H1 (cell line): ENCODE results near the gene MCM3AP. TPM values are rescaled to one million over a fixed set of nuclear protein-coding genes. Genes with fewer than 3 reads are reported as not detected.

Source experiments
- CTCF ChIA-PET: fragments of 300-600 bp; sonication (Branson Sonifier 250); formaldehyde crosslinking; loops from one replicate; lab custom pipeline; 2021; ENCODE audit not compliant: partially characterized antibody; lab: Charles Lee
- POLR2A ChIA-PET: fragments of 300-600 bp; sonication (Branson Sonifier 250); formaldehyde crosslinking; loops from one replicate; lab custom pipeline; 2021; ENCODE audit warnings: inconsistent platforms; ENCODE audit not compliant: partially characterized antibody; lab: Charles Lee
- DNase-seq, 2 experiments: peaks; one replicate each; pipeline versions ENCODE4 v3.0.0 to v3.0.0-alpha.2; 2010 to 2022; ENCODE audit warnings: low spot score in 2 of 2, low read depth in 1 of 2, mixed read lengths in 1 of 2
- FAIRE-seq: peaks from 2 replicates; lab custom pipeline; 2011; peaks lifted over from hg19 to GRCh38; lab: Jason Lieb, UNC
- H2AFZ ChIP-seq: 2 replicates; pipeline ENCODE4 v1.8.1; 2012; ENCODE audit warnings: low read length, inconsistent platforms
- H2AK5ac ChIP-seq: 2 replicates; pipeline ENCODE4 v1.6.1; 2013; ENCODE audit warnings: low read depth, low read length
- H2BK120ac ChIP-seq: replicated peaks from 2 replicates; pipeline ENCODE3; 2013; ENCODE audit warnings: low read depth, low read length, inconsistent platforms
- H2BK12ac ChIP-seq: 2 replicates; pipeline ENCODE4 v1.6.1; 2013; ENCODE audit warnings: low read depth, low read length
- H2BK15ac ChIP-seq: 2 replicates; pipeline ENCODE4 v1.6.1; 2013; ENCODE audit warnings: low read length
- H2BK20ac ChIP-seq: 2 replicates; pipeline ENCODE4 v1.6.1; 2013; ENCODE audit warnings: low read length
- H2BK5ac ChIP-seq: 2 replicates; pipeline ENCODE4 v1.6.1; 2013; ENCODE audit warnings: low read depth, low read length
- H3K14ac ChIP-seq: 2 replicates; pipeline ENCODE4 v1.6.1; 2013; ENCODE audit warnings: inconsistent platforms; ENCODE audit not compliant: insufficient read length
- H3K18ac ChIP-seq: 2 replicates; pipeline ENCODE4 v1.6.1; 2013; ENCODE audit warnings: low read length; ENCODE audit errors: extremely low read depth
- H3K23ac ChIP-seq: 2 replicates; pipeline ENCODE4 v1.6.1; 2013; ENCODE audit warnings: inconsistent platforms; ENCODE audit not compliant: insufficient read length
- H3K23me2 ChIP-seq: 2 replicates; pipeline ENCODE4 v1.6.1; 2013; ENCODE audit warnings: low read depth, low read length
- H3K27ac ChIP-seq: 2 replicates; pipeline ENCODE4 v1.6.1; 2011; ENCODE audit warnings: low read depth, low read length, inconsistent platforms
- H3K27me3 ChIP-seq, 4 experiments: replicated peaks in 1 of 4; 1 replicate in 1 of 4; 2 replicates in 3 of 4; pipeline versions ENCODE4 v1.6.1 to v1.8.1; 2011 to 2013; ENCODE audit warnings: low read length in 3 of 4, mild to moderate bottlenecking in 3 of 4, inconsistent platforms in 2 of 4, mixed read lengths in 2 of 4, moderate library complexity in 1 of 4; ENCODE audit not compliant: control insufficient read depth in 3 of 4, insufficient read depth in 3 of 4; ENCODE audit errors: extremely low read depth in 1 of 4
- H3K36me3 ChIP-seq, 4 experiments: 2 replicates each; pipeline versions ENCODE4 v1.6.1 to v1.8.1; 2011 to 2013; ENCODE audit warnings: mild to moderate bottlenecking in 4 of 4, low read length in 3 of 4, moderate library complexity in 2 of 4, control low read depth in 1 of 4, inconsistent platforms in 1 of 4; ENCODE audit not compliant: insufficient read depth in 4 of 4, control insufficient read depth in 2 of 4
- H3K4ac ChIP-seq: replicated peaks from 2 replicates; pipeline ENCODE3; 2013; ENCODE audit warnings: low read length, low read depth, mixed read lengths, inconsistent platforms; ENCODE audit not compliant: insufficient read length
- H3K4me1 ChIP-seq, 4 experiments: replicated peaks in 1 of 4; 1 replicate in 1 of 4; 2 replicates in 3 of 4; pipeline versions ENCODE4 v1.6.1 to v1.8.1; 2011 to 2013; ENCODE audit warnings: low read length in 3 of 4, inconsistent platforms in 2 of 4, mixed read lengths in 1 of 4; ENCODE audit not compliant: insufficient read depth in 4 of 4, control insufficient read depth in 3 of 4
- H3K4me2 ChIP-seq, 2 experiments: 2 replicates each; pipeline versions ENCODE4 v1.6.1 to v1.8.1; 2011 to 2013; ENCODE audit warnings: low read depth in 2 of 2, low read length in 2 of 2, control low read depth in 1 of 2, inconsistent platforms in 1 of 2, mild to moderate bottlenecking in 1 of 2; ENCODE audit not compliant: insufficient read depth in 1 of 2
- H3K4me3 ChIP-seq, 4 experiments: fragments of 200-600, 300-600 bp in 1 of 4; sonication (generic), shearing (Covaris generic), sonication (Bioruptor Twin) in 1 of 4; 2 replicates each; pipeline versions ENCODE4 v1.5.1 to v1.8.1; 2011 to 2016; ENCODE audit warnings: low read length in 4 of 4, low read depth in 3 of 4, control low read depth in 2 of 4, inconsistent platforms in 2 of 4, mild to moderate bottlenecking in 2 of 4, mixed read lengths in 1 of 4, moderate library complexity in 1 of 4; ENCODE audit not compliant: insufficient read depth in 2 of 4; ENCODE audit errors: extremely low read depth in 1 of 4
- H3K56ac ChIP-seq: replicated peaks from 2 replicates; pipeline ENCODE3; 2013; ENCODE audit warnings: low read depth, mild to moderate bottlenecking, mixed read lengths, low read length, inconsistent platforms; ENCODE audit not compliant: insufficient read length
- H3K79me1 ChIP-seq: 2 replicates; pipeline ENCODE4 v1.6.1; 2013; ENCODE audit warnings: low read depth, low read length, control low read depth
- H3K79me2 ChIP-seq, 2 experiments: 2 replicates each; pipeline versions ENCODE4 v1.6.1 to v1.8.1; 2012 to 2013; ENCODE audit warnings: low read length in 2 of 2, mild to moderate bottlenecking in 2 of 2, inconsistent platforms in 1 of 2; ENCODE audit not compliant: insufficient read depth in 2 of 2, control insufficient read depth in 1 of 2
- H3K9ac ChIP-seq, 4 experiments: replicated peaks in 1 of 4; 1 replicate in 1 of 4; 2 replicates in 3 of 4; pipeline versions ENCODE4 v1.6.1 to v1.8.1; 2011 to 2013; ENCODE audit warnings: low read depth in 3 of 4, low read length in 3 of 4, control low read depth in 2 of 4, mild to moderate bottlenecking in 2 of 4, moderate library complexity in 2 of 4, inconsistent platforms in 1 of 4; ENCODE audit errors: extremely low read depth in 1 of 4
- H3K9me3 ChIP-seq, 2 experiments: 2 replicates each; pipeline versions ENCODE4 v1.6.1 to v1.8.1; 2012 to 2013; ENCODE audit warnings: mild to moderate bottlenecking in 2 of 2, moderate library complexity in 2 of 2, control low read depth in 1 of 2, inconsistent platforms in 1 of 2, low read depth in 1 of 2, low read length in 1 of 2, mixed read lengths in 1 of 2; ENCODE audit not compliant: insufficient read depth in 2 of 2
- H4K20me1 ChIP-seq, 2 experiments: replicated peaks in 1 of 2; 2 replicates each; pipeline versions ENCODE3 to v1.8.1; 2011 to 2013; ENCODE audit warnings: inconsistent platforms in 2 of 2, low read length in 2 of 2, mild to moderate bottlenecking in 1 of 2; ENCODE audit not compliant: insufficient read depth in 2 of 2, control insufficient read depth in 1 of 2
- H4K5ac ChIP-seq: 2 replicates; pipeline ENCODE4 v1.6.1; 2013; ENCODE audit warnings: low read length, low read depth, mixed read lengths, inconsistent platforms; ENCODE audit not compliant: insufficient read length
- H4K8ac ChIP-seq: 2 replicates; pipeline ENCODE4 v1.8.0; 2013; ENCODE audit warnings: mild to moderate bottlenecking, moderate library complexity, low read length, inconsistent platforms; ENCODE audit not compliant: insufficient read depth; ENCODE audit errors: extremely low read depth
- H4K91ac ChIP-seq: replicated peaks from 2 replicates; pipeline ENCODE3; 2013; ENCODE audit warnings: low read length, mixed read lengths, inconsistent platforms; ENCODE audit not compliant: insufficient read length
- BCL11A ChIP-seq, 2 experiments: IDR thresholded peaks; one replicate each; pipeline ENCODE4 v1.6.1; 2011; ENCODE audit warnings: low read depth in 2 of 2, low read length in 2 of 2, mild to moderate bottlenecking in 2 of 2
- CHD1 ChIP-seq: IDR thresholded peaks from 2 replicates; pipeline ENCODE4 v1.6.1; 2012; ENCODE audit warnings: low read depth, low read length, improper control_type of control experiment
- FOSL1 ChIP-seq: IDR thresholded peaks from 2 replicates; pipeline ENCODE4 v1.6.1; 2011; ENCODE audit warnings: mild to moderate bottlenecking, low read depth, low read length, moderate library complexity; ENCODE audit not compliant: insufficient read depth
- HDAC6 ChIP-seq: IDR thresholded peaks from one replicate; pipeline ENCODE4 v1.7.1; 2012; ENCODE audit warnings: low read depth, mild to moderate bottlenecking, inconsistent platforms, low read length, moderate library complexity
- POLR2A ChIP-seq, 2 experiments: IDR thresholded peaks; 1 replicate in 1 of 2; 2 replicates in 1 of 2; pipeline ENCODE4 v1.6.1; 2011; ENCODE audit warnings: low read depth in 2 of 2, low read length in 2 of 2, mild to moderate bottlenecking in 2 of 2; ENCODE audit errors: control extremely low read depth in 1 of 2
- RAD21 ChIP-seq, 2 experiments: IDR thresholded peaks in 1 of 2; conservative IDR thresholded peaks in 1 of 2; 2 replicates each; pipeline ENCODE4 v1.6.1; 2011; ENCODE audit warnings: low read depth in 2 of 2, low read length in 2 of 2, improper control_type of control experiment in 1 of 2, inconsistent platforms in 1 of 2, mild to moderate bottlenecking in 1 of 2, moderate library complexity in 1 of 2
- SUZ12 ChIP-seq: fragments of 200-600 bp; sonication (generic); IDR thresholded peaks from 2 replicates; pipeline ENCODE4 v1.6.1; 2012; ENCODE audit warnings: mild to moderate bottlenecking, inconsistent platforms, low read length, moderate library complexity, mixed read lengths
- TAF7 ChIP-seq: optimal IDR thresholded peaks from 2 replicates; pipeline ENCODE3; 2011; ENCODE audit warnings: low read depth, mild to moderate bottlenecking, inconsistent platforms, low read length, moderate library complexity, borderline replicate concordance
- WGBS, 2 experiments: shearing (Covaris generic) in 1 of 2; methylation state at CpG; one replicate each; pipeline versions ENCODE4 v1.1.6 to v1.1.7; 2013 to 2015; ENCODE audit warnings: low lambda C conversion rate in 2 of 2, mixed read lengths in 2 of 2, inconsistent platforms in 1 of 2, low coverage in 1 of 2, missing lambda C conversion rate in 1 of 2; ENCODE audit not compliant: insufficient replicate concordance in 2 of 2, insufficient coverage in 1 of 2, insufficient read length in 1 of 2; ENCODE audit errors: extremely low coverage in 1 of 2, missing lambda C conversion rate in 1 of 2; 5-methylcytosine and 5-hydroxymethylcytosine counted together
- polyA plus RNA-seq, 7 experiments: library from polyadenylated mRNA; depleted of rRNA in 3 of 7; stranded (reverse) in 5 of 7; unstranded in 2 of 7; fragments of >200 nt in 5 of 7; fragments of 200-250 nt in 2 of 7; gene quantifications; 1 replicate in 5 of 7; 2 replicates in 1 of 7; 4 replicates in 1 of 7; pipeline versions ENCODE4 v1.2.1 to v1.2.3, GENCODE V29; 2011 to 2013; ENCODE audit warnings: missing spikeins in 2 of 7, mixed read lengths in 2 of 7
- total RNA-seq: library from RNA; stranded (reverse); fragmentation: NEBNext Ultra II Directional; extraction: Animal tissue kit (Norgen Biotek cat#: 25700); gene quantifications from 2 replicates; pipeline ENCODE4 v1.2.1, GENCODE V29; 2021
- TF ChIP-seq, protein P1 (sequence below), 3 experiments: IDR thresholded peaks; 1 replicate in 2 of 3; 2 replicates in 1 of 3; pipeline versions ENCODE4 v1.5.1 to v1.6.1; 2011; ENCODE audit warnings: low read length in 3 of 3, mild to moderate bottlenecking in 3 of 3, inconsistent platforms in 2 of 3, low read depth in 1 of 3, moderate library complexity in 1 of 3; ENCODE audit not compliant: insufficient read depth in 1 of 3; ENCODE audit errors: control extremely low read depth in 1 of 3

The MCM3AP gene
- total and polyA plus RNA-seq, 2 of the 8 experiments (the other 6 are each of a cell fraction or from before 2014, with no cell fraction given): 37.2 to 119 TPM

- Histone ChIP-seq H2BK5ac (no peak overlapping the region), H2BK120ac (no peak overlapping the region), H3K18ac (no peak overlapping the region), H2BK12ac (no peak overlapping the region), H2AFZ (no peak overlapping the region), H3K27ac (no peak overlapping the region), H3K9ac (no peak overlapping the region), H3K27me3 (no peaks in the 10 kb centered on the region), H3K79me2 (peaks cover 11 to 64% of the 10 kb centered on the region in 2 experiments), H3K56ac (no peak overlapping the region), H3K9me3 (no peaks in the 10 kb centered on the region), H4K20me1 (peaks cover 3 to 18% of the 10 kb centered on the region in 2 experiments), H2BK20ac (no peak overlapping the region), H4K8ac (peak overlapping the region; percentile 90; the same call in 1 of the 2 replicates), H4K91ac (peak overlapping the region; percentile 34), H3K36me3 (peaks cover 2 to 22% (median 13%) of the 10 kb centered on the region in 4 experiments; a peak in 6 of 8 replicates), H3K14ac (no peak overlapping the region), H3K23me2 (peaks cover 14% of the 10 kb centered on the region), H3K4me2 (peak overlapping the region in 1 of 2 experiments; percentile 97; a peak in 1 of 4 replicates), H3K79me1 (peaks cover 17% of the 10 kb centered on the region), H3K4me3 (peak overlapping the region in 1 of 4 experiments; percentile 95; a peak in 2 of 8 replicates), H4K5ac (no peak overlapping the region), H3K4ac (no peak overlapping the region), H2BK15ac (no peak overlapping the region), H3K4me1 (peaks cover 0 to 9% (median 4%) of the 10 kb centered on the region in 4 experiments; a peak in 6 of 7 replicates), H2AK5ac (no peak overlapping the region), H3K23ac (no peak overlapping the region)
- DNase-seq (no peak), FAIRE-seq (no peak)
- 83% methylated on average over 15 of the region's 15 CpGs; no CpG with 5 or more reads in 1 of the 2 experiments for WGBS, 2 experiments
- ChIA-PET CTCF (interaction anchor here (0.7 to 1.7 kb wide), 14 partner anchors 9 to 983 kb away, joined by 3 to 6 read pairs (median 3); partner anchors contain the start of gene MCM3AP), POLR2A (interaction anchor here (0.9 to 1.8 kb wide), 6 partner anchors 15 to 132 kb away, joined by 3 to 5 read pairs (median 5); partner anchors contain the start of genes MCM3AP and YBEY)
- peak; percentile 2 to 18; a peak in 1 of 4 replicates for TF ChIP-seq RAD21 (IDR thresholded peaks at IDR 0.05 in 1 of 2, conservative IDR thresholded peaks at IDR 0.05 in 1 of 2; ENCODE audit: low read depth in 2 of 2, low read length in 2 of 2)
- no peak for TF ChIP-seq POLR2A (IDR thresholded peaks at IDR 0.05; ENCODE audit: control extremely low read depth in 1 of 2, low read depth in 2 of 2, low read length in 2 of 2)
- no peak for TF ChIP-seq FOSL1
- TF ChIP-seq CHD1: no peak
- TF ChIP-seq BCL11A (IDR thresholded peaks at IDR 0.05; ENCODE audit: low read depth in 2 of 2, low read length in 2 of 2): no peak
- TF ChIP-seq, protein P1, sequence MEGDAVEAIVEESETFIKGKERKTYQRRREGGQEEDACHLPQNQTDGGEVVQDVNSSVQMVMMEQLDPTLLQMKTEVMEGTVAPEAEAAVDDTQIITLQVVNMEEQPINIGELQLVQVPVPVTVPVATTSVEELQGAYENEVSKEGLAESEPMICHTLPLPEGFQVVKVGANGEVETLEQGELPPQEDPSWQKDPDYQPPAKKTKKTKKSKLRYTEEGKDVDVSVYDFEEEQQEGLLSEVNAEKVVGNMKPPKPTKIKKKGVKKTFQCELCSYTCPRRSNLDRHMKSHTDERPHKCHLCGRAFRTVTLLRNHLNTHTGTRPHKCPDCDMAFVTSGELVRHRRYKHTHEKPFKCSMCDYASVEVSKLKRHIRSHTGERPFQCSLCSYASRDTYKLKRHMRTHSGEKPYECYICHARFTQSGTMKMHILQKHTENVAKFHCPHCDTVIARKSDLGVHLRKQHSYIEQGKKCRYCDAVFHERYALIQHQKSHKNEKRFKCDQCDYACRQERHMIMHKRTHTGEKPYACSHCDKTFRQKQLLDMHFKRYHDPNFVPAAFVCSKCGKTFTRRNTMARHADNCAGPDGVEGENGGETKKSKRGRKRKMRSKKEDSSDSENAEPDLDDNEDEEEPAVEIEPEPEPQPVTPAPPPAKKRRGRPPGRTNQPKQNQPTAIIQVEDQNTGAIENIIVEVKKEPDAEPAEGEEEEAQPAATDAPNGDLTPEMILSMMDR (IDR thresholded peaks at IDR 0.05; ENCODE audit: control extremely low read depth in 1 of 3, insufficient read depth in 1 of 3, low read depth in 1 of 3, low read length in 3 of 3): peak in 2 of 3 experiments; percentile 3 to 37; a peak in 2 of 4 replicates
- TF ChIP-seq HDAC6: no peak
- no peak for TF ChIP-seq SUZ12
- no peak for TF ChIP-seq TAF7
These were observed 40.8 kb upstream of the MCM3AP start for GRCh38 chr21:46326110-46326703.
